Uterus (tissue), 4 donors: Measurements from ENCODE around the gene FRMPD4. TPM values are rescaled to one million over a fixed set of nuclear protein-coding genes. Genes with fewer than 3 reads are reported as not detected.

ENCODE experiments used
- DNase-seq, 2 donors: peaks; one replicate each; pipeline ENCODE4 v3.0.0-alpha.2; 2019 to 2020
- H3K27ac ChIP-seq, 2 donors: fragments of 200-600 bp; sonication (generic); 1 replicate in 1 of 2; 2 replicates in 1 of 2; pipeline ENCODE4 v1.5.1; 2016 to 2018
- H3K27me3 ChIP-seq, 2 donors: fragments of 200-600 bp; sonication (generic); one replicate each; pipeline ENCODE4 v1.5.1; 2018 to 2019; ENCODE audit warnings: control low read depth in 1 of 2
- H3K36me3 ChIP-seq, 2 donors: fragments of 200-600 bp; sonication (generic); one replicate each; pipeline ENCODE4 v1.5.1; 2019; ENCODE audit warnings: control low read depth in 1 of 2
- H3K4me1 ChIP-seq, 2 donors: fragments of 200-600 bp; sonication (generic); one replicate each; pipeline ENCODE4 v1.5.1; 2018 to 2019; ENCODE audit warnings: control low read depth in 1 of 2
- H3K4me3 ChIP-seq, 2 donors: fragments of 200-600 bp; sonication (generic); 1 replicate in 1 of 2; 2 replicates in 1 of 2; pipeline ENCODE4 v1.5.1; 2018 to 2019; ENCODE audit warnings: mild to moderate bottlenecking in 1 of 2
- H3K9me3 ChIP-seq, 2 donors: fragments of 200-600 bp; sonication (generic); one replicate each; pipeline ENCODE4 v1.5.1; 2019; ENCODE audit warnings: control low read depth in 1 of 2
- POLR2A ChIP-seq, 2 donors: fragments of 450-650 bp; IDR thresholded peaks; one replicate each; pipeline ENCODE4 v1.6.1; 2016; ENCODE audit warnings: antibody characterized with exemption in 2 of 2, mild to moderate bottlenecking in 1 of 2, moderate library complexity in 1 of 2
- intact Hi-C: fragments of 100-400 bp; cut with DNase I; formaldehyde crosslinking; loops from one replicate; pipeline ENCODE4 v1.15.1; 2023; ENCODE audit warnings: low total_unique reads
- small RNA-seq: library from RNA; depleted of rRNA; stranded (forward); fragments of <200 nt; gene quantifications from one replicate; pipeline ENCODE3, GENCODE V24; 2016
- total RNA-seq, 4 donors: library from RNA; depleted of rRNA in 3 of 4; stranded (reverse); fragments of >200 nt in 3 of 4; gene quantifications; one replicate each; pipeline versions ENCODE4 v1.1.0 to v1.2.4, GENCODE V29; 2014 to 2023
- TF ChIP-seq, protein P1 (sequence below), 4 experiments: fragments of 200-600 bp in 2 of 4; fragments of 450-650 bp in 2 of 4; sonication (generic) in 2 of 4; IDR thresholded peaks; one replicate each; pipeline ENCODE4 v1.5.1; 2016 to 2019; ENCODE audit warnings: antibody characterized with exemption in 4 of 4, mild to moderate bottlenecking in 2 of 4, moderate library complexity in 1 of 4
- donor health status: DM: yes; HTN: yes; CAD: no.

FRMPD4 gene
- total RNA-seq, 4 donors from 2014 or later = 0.06 to 0.41 TPM; not detected in 2

DNA sequence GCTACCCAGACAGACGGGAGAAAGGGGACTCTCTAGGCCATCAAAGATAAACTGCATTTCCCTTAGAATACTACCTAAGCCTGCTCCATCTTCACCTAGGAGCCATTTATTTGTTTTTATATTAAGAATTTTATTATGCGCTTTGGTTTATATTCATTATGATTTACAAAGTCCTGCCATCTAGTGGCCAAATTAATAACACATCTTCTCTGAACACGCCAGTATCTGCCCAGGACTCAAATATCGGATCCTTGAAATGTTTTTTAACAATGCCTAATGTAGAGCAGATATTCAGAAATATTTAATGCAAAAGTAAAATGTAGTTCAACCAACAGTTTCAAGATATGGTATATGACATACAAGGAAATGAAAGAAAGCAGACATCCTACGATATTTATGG is 632.2 kb downstream of the FRMPD4 start:
- no peak overlapping the region for H3K4me3 ChIP-seq
- H3K27ac ChIP-seq = no peak overlapping the region
- H3K9me3 ChIP-seq = no peaks in the 10 kb centered on the region
- intact Hi-C loops = no loop called here
- TF ChIP-seq, protein P1, sequence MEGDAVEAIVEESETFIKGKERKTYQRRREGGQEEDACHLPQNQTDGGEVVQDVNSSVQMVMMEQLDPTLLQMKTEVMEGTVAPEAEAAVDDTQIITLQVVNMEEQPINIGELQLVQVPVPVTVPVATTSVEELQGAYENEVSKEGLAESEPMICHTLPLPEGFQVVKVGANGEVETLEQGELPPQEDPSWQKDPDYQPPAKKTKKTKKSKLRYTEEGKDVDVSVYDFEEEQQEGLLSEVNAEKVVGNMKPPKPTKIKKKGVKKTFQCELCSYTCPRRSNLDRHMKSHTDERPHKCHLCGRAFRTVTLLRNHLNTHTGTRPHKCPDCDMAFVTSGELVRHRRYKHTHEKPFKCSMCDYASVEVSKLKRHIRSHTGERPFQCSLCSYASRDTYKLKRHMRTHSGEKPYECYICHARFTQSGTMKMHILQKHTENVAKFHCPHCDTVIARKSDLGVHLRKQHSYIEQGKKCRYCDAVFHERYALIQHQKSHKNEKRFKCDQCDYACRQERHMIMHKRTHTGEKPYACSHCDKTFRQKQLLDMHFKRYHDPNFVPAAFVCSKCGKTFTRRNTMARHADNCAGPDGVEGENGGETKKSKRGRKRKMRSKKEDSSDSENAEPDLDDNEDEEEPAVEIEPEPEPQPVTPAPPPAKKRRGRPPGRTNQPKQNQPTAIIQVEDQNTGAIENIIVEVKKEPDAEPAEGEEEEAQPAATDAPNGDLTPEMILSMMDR (IDR thresholded peaks at IDR 0.05) = peak; percentile 27 to 52 (median 32)
- TF ChIP-seq POLR2A (IDR thresholded peaks at IDR 0.05) = no peak
- H3K4me1 ChIP-seq = no peaks in the 10 kb centered on the region
- no peaks in the 10 kb centered on the region for H3K36me3 ChIP-seq
- H3K27me3 ChIP-seq = peaks cover 0 to 27% of the 10 kb centered on the region in 2 donors
- no peak for DNase-seq

DNA sequence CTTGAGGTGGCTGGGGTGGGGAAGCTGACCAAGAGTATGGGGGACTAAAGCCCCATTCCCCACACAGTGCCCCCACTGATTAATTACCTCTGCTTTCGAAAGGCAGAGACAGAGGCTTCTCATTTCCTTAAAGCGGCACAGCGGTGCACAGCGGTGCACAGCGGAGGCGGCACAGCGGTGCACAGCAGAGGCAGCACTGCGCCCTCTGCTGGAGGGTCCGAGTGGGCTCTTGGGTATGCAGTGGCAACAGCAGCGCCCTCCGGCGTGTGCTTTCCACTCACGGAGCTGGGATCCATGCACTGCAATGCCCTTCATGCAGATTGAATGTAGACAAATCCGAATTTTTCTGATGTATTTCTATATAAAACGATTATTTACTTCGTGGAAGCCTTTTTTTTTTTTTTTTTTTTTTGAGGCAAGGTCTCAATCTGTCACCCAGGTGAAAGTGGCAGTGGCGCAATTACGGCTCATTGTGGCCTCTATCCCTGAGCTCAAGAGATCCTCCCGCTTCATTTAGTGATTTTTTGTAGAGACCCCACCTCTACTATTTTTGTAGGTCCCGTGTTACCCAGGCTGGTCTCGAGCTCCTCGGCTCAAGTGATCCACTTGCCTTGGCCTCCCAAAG is 633.3 kb downstream of the FRMPD4 start:
- intact Hi-C loops = no loop called here
- Histone ChIP-seq H3K4me1 (no peaks in the 10 kb centered on the region), H3K4me3 (no peak overlapping the region), H3K27ac (no peak overlapping the region), H3K9me3 (no peaks in the 10 kb centered on the region), H3K36me3 (no peaks in the 10 kb centered on the region), H3K27me3 (peaks cover 0 to 27% of the 10 kb centered on the region in 2 donors)
- TF ChIP-seq, protein P1 (IDR thresholded peaks at IDR 0.05) = peak in 1 of 4 experiments; percentile 29
- no peak for TF ChIP-seq POLR2A (IDR thresholded peaks at IDR 0.05)
- DNase-seq = no peak

Small RNA genes lying within 50 kb of the gene (small RNA-seq; reads per million reads assigned to genes)
- gene AC119619.1 (not detected), gene RF00019 (not detected), gene RN7SKP290 (not detected)
